Renal cortex interstitium (tissue), 15 donors: Measurements from ENCODE around the gene TIMMDC1. TPM values are rescaled to one million over a fixed set of nuclear protein-coding genes. Genes with fewer than 3 reads are reported as not detected.

Experiments used
- DNase-seq, 11 donors: peaks; one replicate each; pipeline ENCODE4 v3.0.0-alpha.2; 2013; ENCODE audit warnings: low read depth in 9 of 11, low spot score in 4 of 11; ENCODE audit errors: extremely low read depth in 1 of 11
- long read RNA-seq, 16 experiments: transcript quantifications; one replicate each; lab custom pipeline, GENCODE V29; 2026
- polyA plus RNA-seq, 3 donors: library from polyadenylated mRNA; unstranded; fragments of 120-200 nt; gene quantifications; one replicate each; pipeline ENCODE4 v1.2.1, GENCODE V29; 2013; ENCODE audit not compliant: insufficient read length in 3 of 3

Gene TIMMDC1
- polyA plus RNA-seq, result 100 to 1,000 TPM in 2 of 3 donors, 10 to 100 TPM in 1; 95.8 to 104 (median 103) TPM
- long read RNA-seq, donor 1, transcript TIMMDC1-208 (7 exons, 2,394 nt), result major isoform, 21 of 54 reads
- long read RNA-seq, donor 1, partial matches to known transcripts, result 29 of 54 reads
- long read RNA-seq, donor 1, other reads (novel, unspliced or antisense), result 0 of 54 reads
- long read RNA-seq, donor 2, transcript TIMMDC1-208 (7 exons, 2,394 nt), result major isoform, 20 of 42 reads
- long read RNA-seq, donor 2, partial matches to known transcripts, result 21 of 42 reads
- long read RNA-seq, donor 2, other reads (novel, unspliced or antisense), result 0 of 42 reads
- long read RNA-seq, donor 3, transcript TIMMDC1-208 (7 exons, 2,394 nt), result major isoform, 42 of 91 reads
- long read RNA-seq, donor 3, partial matches to known transcripts, result 49 of 91 reads
- long read RNA-seq, donor 3, other reads (novel, unspliced or antisense), result 0 of 91 reads
- long read RNA-seq, donor 4, transcript TIMMDC1-208 (7 exons, 2,394 nt), result major isoform, 21 of 39 reads
- long read RNA-seq, donor 4, partial matches to known transcripts, result 18 of 39 reads
- long read RNA-seq, donor 4, other reads (novel, unspliced or antisense), result 0 of 39 reads
- long read RNA-seq, donor 5, result 0 reads
- long read RNA-seq, donor 6, transcript TIMMDC1-208 (7 exons, 2,394 nt), result major isoform, 16 of 61 reads
- long read RNA-seq, donor 6, partial matches to known transcripts, result 45 of 61 reads
- long read RNA-seq, donor 6, other reads (novel, unspliced or antisense), result 0 of 61 reads
- long read RNA-seq, donor 7, transcript TIMMDC1-208 (7 exons, 2,394 nt), result major isoform, 38 of 101 reads
- long read RNA-seq, donor 7, partial matches to known transcripts, result 63 of 101 reads
- long read RNA-seq, donor 7, other reads (novel, unspliced or antisense), result 0 of 101 reads
- long read RNA-seq, donor 8, transcript TIMMDC1-208 (7 exons, 2,394 nt), result major isoform, 44 of 135 reads
- long read RNA-seq, donor 8, partial matches to known transcripts, result 90 of 135 reads
- long read RNA-seq, donor 8, other reads (novel, unspliced or antisense), result 0 of 135 reads
- long read RNA-seq, donor 9, transcript TIMMDC1-208 (7 exons, 2,394 nt), result major isoform, 22 of 53 reads
- long read RNA-seq, donor 9, partial matches to known transcripts, result 30 of 53 reads
- long read RNA-seq, donor 9, other reads (novel, unspliced or antisense), result 0 of 53 reads
- long read RNA-seq, donor 10, transcript TIMMDC1-208 (7 exons, 2,394 nt), result major isoform, 33 of 85 reads
- long read RNA-seq, donor 10, partial matches to known transcripts, result 52 of 85 reads
- long read RNA-seq, donor 10, other reads (novel, unspliced or antisense), result 0 of 85 reads
- long read RNA-seq, donor 11, transcript TIMMDC1-208 (7 exons, 2,394 nt), result major isoform, 21 of 40 reads
- long read RNA-seq, donor 11, partial matches to known transcripts, result 19 of 40 reads
- long read RNA-seq, donor 11, other reads (novel, unspliced or antisense), result 0 of 40 reads
- long read RNA-seq, donor 12, transcript TIMMDC1-208 (7 exons, 2,394 nt), result major isoform, 8 of 22 reads
- long read RNA-seq, donor 12, partial matches to known transcripts, result 14 of 22 reads
- long read RNA-seq, donor 12, other reads (novel, unspliced or antisense), result 0 of 22 reads
- long read RNA-seq, donor 13, transcript TIMMDC1-208 (7 exons, 2,394 nt), result major isoform, 40 of 125 reads
- long read RNA-seq, donor 13, partial matches to known transcripts, result 82 of 125 reads
- long read RNA-seq, donor 13, other reads (novel, unspliced or antisense), result 0 of 125 reads
- long read RNA-seq, donor 14, transcript TIMMDC1-208 (7 exons, 2,394 nt), result major isoform, 29 of 57 reads
- long read RNA-seq, donor 14, partial matches to known transcripts, result 27 of 57 reads
- long read RNA-seq, donor 14, other reads (novel, unspliced or antisense), result 0 of 57 reads
- long read RNA-seq, donor 15, transcript TIMMDC1-208 (7 exons, 2,394 nt), result major isoform, 15 of 25 reads
- long read RNA-seq, donor 15, partial matches to known transcripts, result 10 of 25 reads
- long read RNA-seq, donor 15, other reads (novel, unspliced or antisense), result 0 of 25 reads
- long read RNA-seq, donor 16, transcript TIMMDC1-208 (7 exons, 2,394 nt), result major isoform, 61 of 138 reads
- long read RNA-seq, donor 16, partial matches to known transcripts, result 75 of 138 reads
- long read RNA-seq, donor 16, other reads (novel, unspliced or antisense), result 0 of 138 reads

GRCh38 chr3:119498186-119499011 lies at the start of gene TIMMDC1:
Gene TIMMDC1 (plus strand): TSS chr3:119498547. CDS start chr3:119498734, 187 bp downstream.
- peak; percentile 93 to 98 (median 96) for DNase-seq

- no peak for DNase-seq
These were observed 44.5 kb upstream of the TIMMDC1 start for GRCh38 chr3:119453822-119454221.

- DNase-seq, result no peak
These were observed 41.9 kb upstream of the TIMMDC1 start for GRCh38 chr3:119456469-119456868.

GRCh38 chr3:119457246-119457645 lies 41.1 kb upstream of the TIMMDC1 start:
- no peak for DNase-seq

GRCh38 chr3:119463171-119464169 lies 34.9 kb upstream of the TIMMDC1 start, which contains the start of gene TMEM39A:
Gene TMEM39A (minus strand): TSS chr3:119463615. CDS start chr3:119462074, 1,541 bp downstream.
- peak; percentile 94 to 99 (median 98) for DNase-seq

- DNase-seq, result peak in 1 of 11 donors; percentile 1
These were observed 30.3 kb upstream of the TIMMDC1 start for GRCh38 chr3:119468041-119468440.

- DNase-seq, result peak in 9 of 11 donors; percentile 10 to 46 (median 22)
These were observed 28.7 kb upstream of the TIMMDC1 start for GRCh38 chr3:119469418-119470189.

- no peak for DNase-seq
These were observed 27.5 kb upstream of the TIMMDC1 start for GRCh38 chr3:119470866-119471265.

GRCh38 chr3:119481079-119481478 lies 17.3 kb upstream of the TIMMDC1 start:
- DNase-seq, result no peak

GRCh38 chr3:119483101-119483500 lies 15.2 kb upstream of the TIMMDC1 start:
- no peak for DNase-seq

GRCh38 chr3:119485563-119485962 lies 12.8 kb upstream of the TIMMDC1 start:
- no peak for DNase-seq

- no peak for DNase-seq
These were observed 8.2 kb upstream of the TIMMDC1 start for GRCh38 chr3:119490153-119490552.

- DNase-seq, result no peak
These were observed 6.2 kb upstream of the TIMMDC1 start for GRCh38 chr3:119492128-119492527.

- DNase-seq, result no peak
These were observed 5.5 kb upstream of the TIMMDC1 start for GRCh38 chr3:119492810-119493209.
